PC-9 (cell line): ENCODE data around the gene CAMTA1. TPM values are rescaled to one million over a fixed set of nuclear protein-coding genes. Genes with fewer than 3 reads are reported as not detected.

Experiments
- BruUV-seq: library from RNA; stranded (reverse); fragments of 400-500 nt; replicated peaks from 2 replicates; lab custom pipeline; 2021; lab: Mats Ljungman, UMichigan
- CTCF ChIA-PET: fragments of 300-600 bp; sonication (Branson Sonifier 250); formaldehyde crosslinking; loops from one replicate; lab custom pipeline; 2022; ENCODE audit warnings: antibody characterized with exemption; lab: Charles Lee
- POLR2A ChIA-PET: fragments of 300-600 bp; sonication (Branson Sonifier 250); formaldehyde crosslinking; loops from one replicate; lab custom pipeline; 2022; ENCODE audit warnings: antibody characterized with exemption; ENCODE audit not compliant: unreplicated experiment; lab: Charles Lee
- DNase-seq, 2 experiments: peaks; one replicate each; pipeline versions ENCODE4 v3.0.0 to v3.0.0-alpha.2; 2015 to 2022; ENCODE audit warnings: mixed read lengths in 1 of 2
- H2AFZ ChIP-seq: fragments of 200-600 bp; sonication (generic); 2 replicates; pipeline ENCODE4 v1.8.1; 2017; ENCODE audit warnings: antibody characterized with exemption
- H3F3A ChIP-seq: fragments of 200-600 bp; sonication (generic); 2 replicates; pipeline ENCODE4 v1.8.1; 2017; ENCODE audit warnings: antibody characterized with exemption, mild to moderate bottlenecking, low read depth; ENCODE audit not compliant: insufficient read depth
- H3K27ac ChIP-seq: fragments of 200-600 bp; sonication (generic); 2 replicates; pipeline ENCODE4 v1.6.1; 2016; ENCODE audit warnings: mixed run types
- H3K27me3 ChIP-seq: fragments of 200-600 bp; sonication (generic); 2 replicates; pipeline ENCODE4 v1.6.1; 2016; ENCODE audit warnings: low read depth, mixed run types; ENCODE audit not compliant: insufficient read depth
- H3K36me3 ChIP-seq: fragments of 200-600 bp; sonication (generic); 2 replicates; pipeline ENCODE4 v1.6.1; 2016; ENCODE audit warnings: low read depth, mixed run types
- H3K4me1 ChIP-seq: fragments of 200-600 bp; sonication (generic); replicated peaks from 2 replicates; pipeline ENCODE4 v1.6.1; 2016; ENCODE audit warnings: mixed run types; ENCODE audit not compliant: insufficient read depth
- H3K4me2 ChIP-seq: fragments of 200-600 bp; sonication (generic); 2 replicates; pipeline ENCODE4 v1.6.1; 2017; ENCODE audit warnings: mixed run types
- H3K4me3 ChIP-seq: fragments of 200-600 bp; sonication (generic); 2 replicates; pipeline ENCODE4 v1.6.1; 2016; ENCODE audit warnings: mixed run types
- H3K79me2 ChIP-seq: fragments of 200-600 bp; sonication (generic); 2 replicates; pipeline ENCODE4 v1.6.1; 2017; ENCODE audit warnings: low read depth, mixed run types
- H3K9me2 ChIP-seq: fragments of 200-600 bp; sonication (generic); 2 replicates; pipeline ENCODE4 v1.8.1; 2017; ENCODE audit warnings: mild to moderate bottlenecking; ENCODE audit not compliant: insufficient read depth
- H3K9me3 ChIP-seq: fragments of 200-600 bp; sonication (generic); 2 replicates; pipeline ENCODE4 v1.8.1; 2016; ENCODE audit warnings: low read depth; ENCODE audit not compliant: insufficient read depth
- H4K20me1 ChIP-seq: fragments of 200-600 bp; sonication (generic); 2 replicates; pipeline ENCODE4 v1.8.1; 2017; ENCODE audit not compliant: insufficient read depth
- EZH2 ChIP-seq: fragments of 200-600 bp; sonication (generic); IDR thresholded peaks from 2 replicates; pipeline ENCODE4 v1.8.0; 2017; ENCODE audit warnings: antibody characterized with exemption, low read depth
- intact Hi-C: fragments of 100-400 bp; cut with micrococcal nuclease; formaldehyde crosslinking; loops from one replicate; pipeline ENCODE4 v1.10.0; 2022; ENCODE audit not compliant: unreplicated experiment
- total RNA-seq: library from RNA; stranded (reverse); gene quantifications from 2 replicates; pipeline ENCODE4 v1.2.3, GENCODE V29; 2021
- TF ChIP-seq, protein P1 (sequence below): fragments of 200-600 bp; sonication (generic); conservative IDR thresholded peaks from 2 replicates; pipeline ENCODE4 v1.6.1; 2017; ENCODE audit warnings: mixed run types, antibody characterized with exemption, mild to moderate bottlenecking, moderate library complexity

Gene CAMTA1
- total RNA-seq, 1 experiment from 2014 or later: 72.3 TPM

DNA sequence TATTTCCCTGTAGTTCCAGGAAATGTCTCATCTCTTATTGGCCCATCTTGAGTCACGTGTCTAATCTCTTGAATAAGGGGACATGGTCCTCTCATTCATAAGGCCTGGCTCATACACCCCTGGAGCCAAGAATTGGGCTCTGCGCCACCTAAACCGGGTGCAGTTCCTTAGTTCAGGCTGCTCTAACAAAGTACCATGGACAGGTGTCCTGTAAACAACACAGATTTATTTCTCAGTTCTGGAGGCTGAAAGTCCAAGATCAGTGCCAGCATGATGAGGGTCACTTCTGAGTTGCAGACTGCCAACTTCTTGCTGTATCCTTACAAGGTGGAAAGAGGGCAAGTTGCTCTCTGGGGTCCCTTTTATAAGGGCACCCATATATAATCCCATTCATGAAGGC is 925.6 kb downstream of the CAMTA1 start:
- no peak for DNase-seq
- no peaks in the 10 kb centered on the region for H3K36me3 ChIP-seq
- H3K79me2 ChIP-seq: no peaks in the 10 kb centered on the region
- H4K20me1 ChIP-seq: no peaks in the 10 kb centered on the region
- no peak overlapping the region for H3K27ac ChIP-seq
- H3K27me3 ChIP-seq: peaks cover 8% of the 10 kb centered on the region; the same call in 1 of the 2 replicates
- no peak overlapping the region for H2AFZ ChIP-seq
- TF ChIP-seq, protein P1, sequence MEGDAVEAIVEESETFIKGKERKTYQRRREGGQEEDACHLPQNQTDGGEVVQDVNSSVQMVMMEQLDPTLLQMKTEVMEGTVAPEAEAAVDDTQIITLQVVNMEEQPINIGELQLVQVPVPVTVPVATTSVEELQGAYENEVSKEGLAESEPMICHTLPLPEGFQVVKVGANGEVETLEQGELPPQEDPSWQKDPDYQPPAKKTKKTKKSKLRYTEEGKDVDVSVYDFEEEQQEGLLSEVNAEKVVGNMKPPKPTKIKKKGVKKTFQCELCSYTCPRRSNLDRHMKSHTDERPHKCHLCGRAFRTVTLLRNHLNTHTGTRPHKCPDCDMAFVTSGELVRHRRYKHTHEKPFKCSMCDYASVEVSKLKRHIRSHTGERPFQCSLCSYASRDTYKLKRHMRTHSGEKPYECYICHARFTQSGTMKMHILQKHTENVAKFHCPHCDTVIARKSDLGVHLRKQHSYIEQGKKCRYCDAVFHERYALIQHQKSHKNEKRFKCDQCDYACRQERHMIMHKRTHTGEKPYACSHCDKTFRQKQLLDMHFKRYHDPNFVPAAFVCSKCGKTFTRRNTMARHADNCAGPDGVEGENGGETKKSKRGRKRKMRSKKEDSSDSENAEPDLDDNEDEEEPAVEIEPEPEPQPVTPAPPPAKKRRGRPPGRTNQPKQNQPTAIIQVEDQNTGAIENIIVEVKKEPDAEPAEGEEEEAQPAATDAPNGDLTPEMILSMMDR: no peak
- no peak for TF ChIP-seq EZH2
- no peaks in the 10 kb centered on the region for H3K9me3 ChIP-seq
- ChIA-PET POLR2A (no interaction called here), CTCF (interaction anchor here (0.6 kb wide), 1 partner anchor 1004 kb away, joined by 3 read pairs; no protein-coding TSS in a partner anchor)
- no peaks in the 10 kb centered on the region for H3K9me2 ChIP-seq
- no peak overlapping the region for H3K4me3 ChIP-seq
- BruUV-seq: no TSS peak
- intact Hi-C loops: no loop called here
- H3K4me2 ChIP-seq: no peak overlapping the region
- H3K4me1 ChIP-seq: no peaks in the 10 kb centered on the region
- no peaks in the 10 kb centered on the region for H3F3A ChIP-seq

DNA sequence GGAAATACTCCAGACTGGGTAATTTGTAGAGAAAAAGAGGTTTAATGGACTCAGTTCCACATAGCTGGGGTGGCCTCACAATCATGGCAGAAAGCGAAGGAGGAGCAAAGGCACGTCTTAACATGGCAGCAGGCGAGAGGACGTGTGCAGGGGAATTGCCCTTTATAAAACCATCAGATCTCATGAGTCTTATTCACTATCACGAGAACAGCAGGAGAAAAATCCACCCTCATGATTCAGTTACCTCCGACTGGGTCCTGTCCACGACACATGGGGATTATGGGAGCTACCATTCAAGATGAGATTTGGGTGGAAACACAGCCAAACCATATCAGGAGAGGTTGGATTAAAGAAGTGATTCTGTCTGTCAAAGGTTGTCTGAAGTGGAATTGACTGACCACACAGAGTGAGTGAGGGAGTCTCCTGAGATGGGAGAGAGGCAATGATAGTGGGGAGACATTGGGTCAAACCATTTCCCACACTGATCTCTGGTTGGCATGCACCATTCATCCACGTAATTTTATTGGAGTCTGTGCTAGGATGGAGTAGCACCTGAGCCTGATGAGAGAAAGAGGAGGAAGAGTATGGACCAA is 927.6 kb downstream of the CAMTA1 start:
- Histone ChIP-seq H3K9me3 (no peaks in the 10 kb centered on the region), H3K27me3 (peaks cover 28% of the 10 kb centered on the region), H3K4me3 (no peak overlapping the region), H3K36me3 (no peaks in the 10 kb centered on the region), H3K27ac (no peak overlapping the region), H4K20me1 (no peaks in the 10 kb centered on the region), H3K9me2 (no peaks in the 10 kb centered on the region), H3K79me2 (no peaks in the 10 kb centered on the region), H3K4me1 (no peaks in the 10 kb centered on the region), H3F3A (no peaks in the 10 kb centered on the region), H2AFZ (no peak overlapping the region), H3K4me2 (no peak overlapping the region)
- POLR2A ChIA-PET: no interaction called here
- TF ChIP-seq, protein P1: no peak
- no peak for TF ChIP-seq EZH2
- no peak for DNase-seq
- no TSS peak for BruUV-seq
- intact Hi-C loops: no loop called here
- CTCF ChIA-PET: no interaction called here

DNA sequence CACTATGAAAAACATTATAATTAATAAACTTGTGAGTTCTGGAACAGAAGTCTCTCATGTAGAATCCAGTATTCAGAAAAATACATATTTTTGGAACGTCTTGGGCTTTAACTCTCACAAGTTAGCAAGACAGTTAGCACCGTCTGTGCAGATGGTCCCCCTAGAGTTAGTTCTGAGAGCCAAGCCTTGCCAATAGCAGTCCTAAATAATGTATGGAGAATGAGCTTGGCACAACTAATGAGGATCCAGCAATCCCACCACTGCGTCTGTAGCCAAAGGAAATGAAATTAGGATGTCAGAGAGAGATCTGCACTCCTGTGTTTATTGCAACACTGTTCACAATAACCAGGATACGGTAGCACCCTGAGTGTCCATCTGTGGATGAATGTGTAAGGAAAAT is 931.3 kb downstream of the CAMTA1 start:
- BruUV-seq: no TSS peak
- Histone ChIP-seq H2AFZ (no peak overlapping the region), H3K27me3 (peaks cover 61% of the 10 kb centered on the region), H3K79me2 (no peaks in the 10 kb centered on the region), H4K20me1 (no peaks in the 10 kb centered on the region), H3K36me3 (no peaks in the 10 kb centered on the region), H3K9me3 (no peaks in the 10 kb centered on the region), H3K4me3 (no peak overlapping the region), H3K27ac (no peak overlapping the region), H3K4me2 (no peak overlapping the region), H3F3A (no peaks in the 10 kb centered on the region), H3K9me2 (no peaks in the 10 kb centered on the region), H3K4me1 (no peaks in the 10 kb centered on the region)
- CTCF ChIA-PET: no interaction called here
- no peak for DNase-seq
- TF ChIP-seq EZH2: no peak
- TF ChIP-seq, protein P1: no peak
- POLR2A ChIA-PET: no interaction called here
- intact Hi-C loops: no loop called here
